IMR-90 (cell line): ENCODE measurements around the gene LINGO1. TPM values are rescaled to one million over a fixed set of nuclear protein-coding genes. Genes with fewer than 3 reads are reported as not detected.

ENCODE experiments used
- ATAC-seq: fragments of 200-7000 bp; cut with Tn5 transposase; 2 replicates; pipeline ENCODE4 v1.9.1; 2020; ENCODE audit warnings: low read depth, mild to moderate bottlenecking, moderate library complexity
- BruUV-seq: library from RNA; stranded (reverse); fragments of 400-500 nt; replicated peaks from 2 replicates; lab custom pipeline; 2021; lab: Mats Ljungman, UMichigan
- CTCF ChIA-PET: fragments of 300-600 bp; formaldehyde crosslinking; extraction: SDS; loops from one replicate; lab custom pipeline; 2021; ENCODE audit warnings: antibody characterized with exemption; lab: Yijun Ruan, JAX
- POLR2A ChIA-PET: fragments of 300-600 bp; sonication (Branson Sonifier 250); formaldehyde crosslinking; loops from one replicate; lab custom pipeline; 2022; ENCODE audit warnings: antibody characterized with exemption; ENCODE audit not compliant: unreplicated experiment; lab: Charles Lee
- DNase-seq: peaks from one replicate; pipeline ENCODE4 v3.0.0; 2013
- H2AFZ ChIP-seq: replicated peaks from 2 replicates; pipeline ENCODE3; 2013; ENCODE audit warnings: low read length, mild to moderate bottlenecking; ENCODE audit not compliant: poor library complexity
- H2AK5ac ChIP-seq: 2 replicates; pipeline ENCODE4 v1.6.1; 2013; ENCODE audit warnings: low read depth, low read length, inconsistent platforms
- H2AK9ac ChIP-seq: replicated peaks from 2 replicates; pipeline ENCODE3; 2013; ENCODE audit warnings: mild to moderate bottlenecking, low read depth, low read length, moderate library complexity; ENCODE audit not compliant: poor library complexity
- H2BK120ac ChIP-seq: 2 replicates; pipeline ENCODE4 v1.6.1; 2013; ENCODE audit warnings: low read depth, low read length, inconsistent platforms
- H2BK15ac ChIP-seq: 3 replicates; pipeline ENCODE4 v1.6.1; 2013; ENCODE audit warnings: low read depth, low read length, inconsistent platforms
- H2BK20ac ChIP-seq: 2 replicates; pipeline ENCODE4 v1.6.1; 2013; ENCODE audit warnings: low read depth, mild to moderate bottlenecking, inconsistent platforms, low read length, moderate library complexity
- H2BK5ac ChIP-seq: 2 replicates; pipeline ENCODE4 v1.6.1; 2013; ENCODE audit warnings: mild to moderate bottlenecking, low read depth, low read length, inconsistent platforms; ENCODE audit not compliant: poor library complexity, severe bottlenecking
- H3K14ac ChIP-seq: replicated peaks from 2 replicates; pipeline ENCODE4 v1.6.1; 2013; ENCODE audit warnings: low read depth, low read length, inconsistent platforms
- H3K18ac ChIP-seq: 2 replicates; pipeline ENCODE4 v1.6.1; 2013; ENCODE audit warnings: low read depth, low read length, control low read depth
- H3K23ac ChIP-seq: 2 replicates; pipeline ENCODE4 v1.6.1; 2013; ENCODE audit warnings: low read depth, low read length, inconsistent platforms
- H3K27ac ChIP-seq: 2 replicates; pipeline ENCODE4 v1.5.1; 2013; ENCODE audit warnings: mild to moderate bottlenecking, control low read depth, low read length; ENCODE audit not compliant: insufficient read depth
- H3K27me3 ChIP-seq: 2 replicates; pipeline ENCODE4 v1.6.1; 2013; ENCODE audit warnings: low read length; ENCODE audit not compliant: control insufficient read depth, insufficient read depth
- H3K36me3 ChIP-seq: 2 replicates; pipeline ENCODE4 v1.6.1; 2013; ENCODE audit warnings: low read length, mixed read lengths; ENCODE audit not compliant: control insufficient read depth, insufficient read depth
- H3K4ac ChIP-seq: 2 replicates; pipeline ENCODE4 v1.6.1; 2013; ENCODE audit warnings: low read depth, low read length, inconsistent platforms
- H3K4me1 ChIP-seq: 2 replicates; pipeline ENCODE4 v1.6.1; 2013; ENCODE audit warnings: low read length, mixed read lengths; ENCODE audit not compliant: control insufficient read depth, insufficient read depth
- H3K4me2 ChIP-seq: 2 replicates; pipeline ENCODE4 v1.6.1; 2013; ENCODE audit warnings: low read depth, mild to moderate bottlenecking, control low read depth, low read length, moderate library complexity
- H3K4me3 ChIP-seq: 2 replicates; pipeline ENCODE4 v1.5.1; 2013; ENCODE audit warnings: low read depth, mild to moderate bottlenecking, control low read depth, low read length, moderate library complexity; ENCODE audit not compliant: insufficient read depth
- H3K56ac ChIP-seq: 2 replicates; pipeline ENCODE4 v1.6.1; 2013; ENCODE audit warnings: low read length, inconsistent platforms; ENCODE audit not compliant: insufficient read depth; ENCODE audit errors: extremely low read depth
- H3K79me1 ChIP-seq, 2 experiments: 2 replicates each; pipeline ENCODE4 v1.6.1; 2013; ENCODE audit warnings: low read length in 2 of 2, inconsistent platforms in 1 of 2, low read depth in 1 of 2
- H3K9ac ChIP-seq: 2 replicates; pipeline ENCODE4 v1.6.1; 2013; ENCODE audit warnings: low read depth, low read length, control low read depth
- H3K9me1 ChIP-seq: 2 replicates; pipeline ENCODE4 v1.6.1; 2013; ENCODE audit warnings: low read length, inconsistent platforms; ENCODE audit not compliant: insufficient read depth
- H3K9me3 ChIP-seq: 2 replicates; pipeline ENCODE4 v1.6.1; 2013; ENCODE audit warnings: low read length; ENCODE audit not compliant: control insufficient read depth, insufficient read depth
- H4K20me1 ChIP-seq: 2 replicates; pipeline ENCODE4 v1.6.1; 2013; ENCODE audit warnings: low read length, inconsistent platforms; ENCODE audit not compliant: insufficient read depth
- H4K5ac ChIP-seq: 2 replicates; pipeline ENCODE4 v1.6.1; 2013; ENCODE audit warnings: mild to moderate bottlenecking, low read depth, low read length, control low read depth
- H4K8ac ChIP-seq, 2 experiments: 2 replicates each; pipeline ENCODE4 v1.6.1; 2013; ENCODE audit warnings: low read depth in 2 of 2, low read length in 2 of 2, control low read depth in 1 of 2, inconsistent platforms in 1 of 2
- H4K91ac ChIP-seq: 2 replicates; pipeline ENCODE4 v1.6.1; 2013; ENCODE audit warnings: low read depth, low read length, inconsistent platforms; ENCODE audit not compliant: insufficient read depth
- CHD1 ChIP-seq: IDR thresholded peaks from 2 replicates; pipeline ENCODE4 v1.6.1; 2012; ENCODE audit warnings: low read depth, low read length, improper control_type of control experiment
- MAFK ChIP-seq: IDR thresholded peaks from 2 replicates; pipeline ENCODE4 v1.6.1; 2012; ENCODE audit warnings: low read depth, low read length, improper control_type of control experiment
- WGBS, 2 experiments: methylation state at CpG; one replicate each; pipeline versions ENCODE4 v1.1.5 to v1.1.7; 2013; ENCODE audit warnings: missing lambda C conversion rate in 2 of 2; ENCODE audit not compliant: insufficient read length in 1 of 2; ENCODE audit errors: extremely low coverage in 2 of 2; 5-methylcytosine and 5-hydroxymethylcytosine counted together
- dilution Hi-C: fragments of 300-500 bp; cut with HindIII; formaldehyde crosslinking; loops from one replicate; pipeline ENCODE4 v1.14.3; 2018; ENCODE audit warnings: low sequenced_read_pairs; ENCODE audit not compliant: unreplicated experiment
- in situ Hi-C: fragments of 300-500 bp; cut with MboI; formaldehyde crosslinking; loops from 3 replicates; pipeline ENCODE4 v1.14.3; 2019; ENCODE audit warnings: low sequenced_read_pairs, inconsistent platforms, mixed read lengths
- intact Hi-C: fragments of 100-400 bp; cut with micrococcal nuclease; formaldehyde crosslinking; loops from 2 replicates; pipeline ENCODE4 v1.10.0; 2022
- polyA plus RNA-seq, 3 experiments: library from polyadenylated mRNA; depleted of rRNA; stranded (reverse); fragments of >200 nt; gene quantifications; 2 replicates each; pipeline ENCODE4 v1.2.3, GENCODE V29; 2012; ENCODE audit warnings: low replicate concordance in 1 of 3
- total RNA-seq: library from RNA; depleted of rRNA; stranded (reverse); fragments of >200 nt; gene quantifications from 2 replicates; pipeline ENCODE4 v1.2.3, GENCODE V29; 2012

Gene LINGO1
- total and polyA plus RNA-seq, 2 of the 4 experiments (the other 2 are of a cell fraction) = 0.05 TPM; not detected in 1

DNA sequence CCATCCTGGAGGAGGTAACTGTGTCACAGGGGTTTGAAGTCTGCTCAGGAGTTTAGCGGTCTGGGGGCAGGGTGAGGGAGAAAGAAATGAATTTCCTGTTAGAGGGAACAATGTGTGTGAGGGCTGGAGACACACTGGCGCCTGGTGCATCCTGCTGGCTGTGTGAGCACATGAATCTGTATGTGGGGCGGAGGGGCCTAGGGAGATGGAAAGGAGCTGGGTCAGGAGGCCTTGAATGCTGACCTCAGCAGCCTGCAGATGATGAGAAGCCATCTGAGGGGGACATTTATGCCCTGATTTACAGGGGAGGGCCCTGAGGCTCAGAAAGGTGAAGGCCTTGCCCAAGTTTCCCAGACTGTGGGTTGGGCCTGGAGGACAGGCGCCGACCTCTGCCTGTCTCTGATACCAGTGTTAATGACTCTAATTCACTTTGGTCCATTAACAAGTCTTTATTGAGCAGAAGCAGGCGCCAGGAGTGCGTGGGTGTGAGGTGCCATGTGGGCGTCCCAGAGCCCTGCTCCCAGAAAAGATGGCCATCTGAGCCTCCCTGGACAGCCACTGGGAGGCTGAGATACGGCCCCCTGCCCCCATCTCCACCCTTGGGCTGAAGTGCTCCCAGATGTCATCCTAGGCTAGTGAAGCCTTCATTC is 34.8 kb downstream of the LINGO1 start:
- 80% methylated on average over 2 of the region's 9 CpGs; no CpG with 5 or more reads in 1 of the 2 experiments for WGBS, 2 experiments
- ATAC-seq = no peak

More for the DNA sequence above, 34.8 kb downstream of the LINGO1 start:
- Histone ChIP-seq H2AK9ac (no peak overlapping the region), H3K4me2 (no peak overlapping the region), H3K9me3 (no peaks in the 10 kb centered on the region), H3K27me3 (peaks cover 2% of the 10 kb centered on the region), H3K4ac (no peak overlapping the region), H4K91ac (no peak overlapping the region), H3K9ac (no peak overlapping the region), H2BK20ac (no peak overlapping the region), H3K9me1 (no peaks in the 10 kb centered on the region), H2BK15ac (no peak overlapping the region), H3K4me3 (no peak overlapping the region), H2BK5ac (no peak overlapping the region), H3K56ac (no peak overlapping the region), H3K23ac (no peak overlapping the region), H3K79me1 (no peaks in the 10 kb centered on the region), H3K18ac (no peak overlapping the region), H3K27ac (no peak overlapping the region), H4K20me1 (no peaks in the 10 kb centered on the region), H3K14ac (no peak overlapping the region), H4K5ac (no peak overlapping the region), H3K4me1 (no peaks in the 10 kb centered on the region), H2AFZ (no peak overlapping the region), H4K8ac (no peak overlapping the region), H2BK120ac (no peak overlapping the region), H2AK5ac (no peak overlapping the region), H3K36me3 (no peaks in the 10 kb centered on the region)
- ChIA-PET POLR2A (no interaction called here), CTCF (interaction anchor here (0.6 kb wide), 1 partner anchor 223 kb away, joined by 3 read pairs; no protein-coding TSS in a partner anchor)
- DNase-seq = no peak
- intact Hi-C loops (no loop called here), in situ Hi-C loops (no loop called here), dilution Hi-C loops (no loop called here)
- BruUV-seq = no TSS peak
- TF ChIP-seq CHD1 (no peak), MAFK (peak; percentile 22; the same call in 1 of the 2 replicates)
